Mesenchymal stem cell (in vitro differentiated cells and primary cell): ENCODE measurements around the gene CLASRP.

Experiments
- DNase-seq: peaks from one replicate; pipeline ENCODE4 v3.0.0-alpha.2; 2013
- H2AFZ ChIP-seq: one replicate; pipeline ENCODE4 v1.6.1; 2013; ENCODE audit warnings: low read depth, mild to moderate bottlenecking, control low read depth, inconsistent platforms, low read length, moderate library complexity
- H2AK5ac ChIP-seq: 2 replicates; pipeline ENCODE4 v1.6.1; 2013; ENCODE audit warnings: low read length, moderate library complexity, mild to moderate bottlenecking, inconsistent platforms; ENCODE audit not compliant: severe bottlenecking
- H2BK120ac ChIP-seq: one replicate; pipeline ENCODE4 v1.6.1; 2013; ENCODE audit warnings: low read depth, mild to moderate bottlenecking, inconsistent platforms, low read length, moderate library complexity
- H2BK12ac ChIP-seq, 2 experiments: one replicate each; pipeline ENCODE4 v1.6.1; 2013; ENCODE audit warnings: inconsistent platforms in 2 of 2, low read length in 2 of 2, mild to moderate bottlenecking in 2 of 2, moderate library complexity in 2 of 2, control low read depth in 1 of 2
- H2BK15ac ChIP-seq: one replicate; pipeline ENCODE4 v1.6.1; 2013; ENCODE audit warnings: mild to moderate bottlenecking, low read depth, inconsistent platforms; ENCODE audit not compliant: poor library complexity, severe bottlenecking
- H2BK5ac ChIP-seq: 2 replicates; pipeline ENCODE4 v1.6.1; 2013; ENCODE audit warnings: low read depth, mild to moderate bottlenecking, low read length, control low read depth, inconsistent platforms; ENCODE audit not compliant: poor library complexity, severe bottlenecking
- H3K14ac ChIP-seq, 2 experiments: one replicate each; pipeline ENCODE4 v1.6.1; 2013; ENCODE audit warnings: inconsistent platforms in 2 of 2, low read length in 2 of 2, control low read depth in 1 of 2, mild to moderate bottlenecking in 1 of 2, moderate library complexity in 1 of 2
- H3K18ac ChIP-seq, 2 experiments: one replicate each; pipeline ENCODE4 v1.6.1; 2013; ENCODE audit warnings: inconsistent platforms in 2 of 2, low read length in 2 of 2, control low read depth in 1 of 2, low read depth in 1 of 2, mild to moderate bottlenecking in 1 of 2
- H3K23ac ChIP-seq, 2 experiments: one replicate each; pipeline ENCODE4 v1.6.1; 2013; ENCODE audit warnings: inconsistent platforms in 2 of 2, low read length in 2 of 2, mild to moderate bottlenecking in 2 of 2, moderate library complexity in 2 of 2, control low read depth in 1 of 2
- H3K27ac ChIP-seq: 2 replicates; pipeline ENCODE4 v1.5.1; 2013; ENCODE audit warnings: mild to moderate bottlenecking, moderate library complexity, low read length, control low read depth, inconsistent platforms; ENCODE audit not compliant: poor library complexity, severe bottlenecking
- H3K27me3 ChIP-seq, 2 experiments: 2 replicates each; pipeline versions ENCODE4 v1.6.1 to v1.7.0; 2013; ENCODE audit warnings: low read length in 2 of 2, mild to moderate bottlenecking in 2 of 2, moderate library complexity in 2 of 2, control low read depth in 1 of 2, inconsistent platforms in 1 of 2; ENCODE audit not compliant: control insufficient read depth in 1 of 2, insufficient read depth in 1 of 2
- H3K36me3 ChIP-seq, 2 experiments: 2 replicates each; pipeline versions ENCODE4 v1.6.1 to v1.7.0; 2013; ENCODE audit warnings: low read length in 2 of 2, control low read depth in 1 of 2, inconsistent platforms in 1 of 2, low read depth in 1 of 2, mild to moderate bottlenecking in 1 of 2; ENCODE audit not compliant: insufficient read depth in 2 of 2, control insufficient read depth in 1 of 2
- H3K4ac ChIP-seq, 2 experiments: one replicate each; pipeline ENCODE4 v1.6.1; 2013; ENCODE audit warnings: inconsistent platforms in 2 of 2, low read length in 2 of 2, mild to moderate bottlenecking in 2 of 2, moderate library complexity in 2 of 2, control low read depth in 1 of 2, low read depth in 1 of 2
- H3K4me1 ChIP-seq: 2 replicates; pipeline ENCODE4 v1.6.1; 2013; ENCODE audit warnings: low read depth, low read length, control low read depth; ENCODE audit not compliant: control insufficient read depth, insufficient read depth
- H3K4me2 ChIP-seq: 2 replicates; pipeline ENCODE4 v1.6.1; 2013; ENCODE audit warnings: low read length, mild to moderate bottlenecking, inconsistent platforms; ENCODE audit not compliant: poor library complexity, severe bottlenecking
- H3K4me3 ChIP-seq, 2 experiments: 2 replicates each; pipeline versions ENCODE4 v1.5.1 to v1.7.0; 2013; ENCODE audit warnings: low read length in 2 of 2, mild to moderate bottlenecking in 2 of 2, control low read depth in 1 of 2, low read depth in 1 of 2; ENCODE audit not compliant: insufficient read depth in 1 of 2
- H3K79me1 ChIP-seq: replicated peaks from 2 replicates; pipeline ENCODE4 v1.6.1; 2013; ENCODE audit warnings: mild to moderate bottlenecking, control low read depth, low read length, inconsistent platforms; ENCODE audit not compliant: poor library complexity, severe bottlenecking
- H3K9ac ChIP-seq: 2 replicates; pipeline ENCODE4 v1.7.0; 2013; ENCODE audit warnings: mild to moderate bottlenecking, low read length, moderate library complexity
- H3K9me3 ChIP-seq: 2 replicates; pipeline ENCODE4 v1.7.0; 2013; ENCODE audit warnings: mild to moderate bottlenecking, low read length; ENCODE audit not compliant: control insufficient read depth
- H4K8ac ChIP-seq: one replicate; pipeline ENCODE4 v1.6.1; 2013; ENCODE audit warnings: inconsistent platforms, mild to moderate bottlenecking, low read length, moderate library complexity
- H4K91ac ChIP-seq: one replicate; pipeline ENCODE4 v1.6.1; 2013; ENCODE audit warnings: mild to moderate bottlenecking, low read length, inconsistent platforms
- WGBS: methylation state at CpG from one replicate; pipeline ENCODE4 v1.1.7; 2013; ENCODE audit warnings: mixed read lengths; 5-methylcytosine and 5-hydroxymethylcytosine counted together

CLASRP gene

DNA sequence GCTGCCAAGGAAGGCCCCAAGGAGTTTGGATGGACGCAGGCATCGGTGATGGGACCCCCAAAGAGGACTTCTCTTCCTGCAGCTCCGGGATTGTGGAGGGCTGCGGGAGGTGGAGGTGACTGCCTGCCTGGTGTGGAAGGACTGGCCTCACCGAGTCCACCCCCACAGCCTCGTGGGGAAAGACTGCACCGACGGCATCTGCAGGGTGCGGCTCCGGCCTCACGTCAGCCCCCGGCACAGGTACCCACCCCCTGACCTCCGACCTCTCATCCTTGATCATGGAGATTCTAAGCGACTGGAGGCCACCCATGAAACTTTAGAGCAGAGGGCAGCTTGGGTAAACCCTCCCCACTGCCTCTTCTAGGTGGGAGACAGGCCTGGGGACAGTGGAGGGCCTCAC, 16.9 kb upstream of the CLASRP start:
- Histone ChIP-seq H3K27ac (no peak overlapping the region), H2BK5ac (no peak overlapping the region), H3K4me1 (no peaks in the 10 kb centered on the region), H3K23ac (no peak overlapping the region), H3K4me3 (no peak overlapping the region), H3K4ac (no peak overlapping the region), H3K18ac (no peak overlapping the region), H3K9ac (no peak overlapping the region), H3K9me3 (no peaks in the 10 kb centered on the region), H2BK15ac (no peak overlapping the region), H3K4me2 (no peak overlapping the region), H4K8ac (peak overlapping the region; percentile 60), H3K27me3 (no peaks in the 10 kb centered on the region), H2AK5ac (no peak overlapping the region), H2AFZ (no peak overlapping the region), H3K14ac (no peak overlapping the region), H4K91ac (no peak overlapping the region), H3K36me3 (peaks cover 25 to 31% of the 10 kb centered on the region in 2 experiments), H2BK120ac (no peak overlapping the region), H2BK12ac (no peak overlapping the region), H3K79me1 (no peaks in the 10 kb centered on the region)
- WGBS: 96% methylated on average over 13 of the region's 14 CpGs
- no peak for DNase-seq

DNA sequence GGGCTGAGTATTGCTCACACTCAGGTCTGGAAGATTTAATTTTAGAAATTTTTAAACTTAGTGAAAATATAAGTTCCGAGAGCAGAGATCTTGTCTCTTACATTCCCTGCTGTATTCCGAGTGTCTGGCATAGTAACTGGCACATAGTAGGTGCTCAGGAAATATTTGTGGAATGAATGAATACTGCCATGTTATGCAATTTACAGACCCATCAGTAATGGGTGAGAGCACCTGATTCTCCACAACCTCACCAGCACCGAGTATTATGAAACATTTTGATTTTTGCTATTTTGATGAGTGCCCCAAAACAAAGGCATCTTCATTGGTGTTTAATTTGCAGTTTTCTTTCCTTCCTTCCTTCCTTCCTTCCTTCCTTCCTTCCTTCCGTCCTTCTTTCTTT, 15.8 kb upstream of the CLASRP start:
- Histone ChIP-seq H3K23ac (no peak overlapping the region), H2AK5ac (no peak overlapping the region), H2BK15ac (no peak overlapping the region), H3K9me3 (no peaks in the 10 kb centered on the region), H3K4me1 (no peaks in the 10 kb centered on the region), H3K36me3 (peaks cover 30 to 31% of the 10 kb centered on the region in 2 experiments), H3K79me1 (no peaks in the 10 kb centered on the region), H3K4me3 (no peak overlapping the region), H3K4ac (no peak overlapping the region), H2BK120ac (no peak overlapping the region), H4K8ac (no peak overlapping the region), H3K18ac (no peak overlapping the region), H3K14ac (no peak overlapping the region), H2BK5ac (no peak overlapping the region), H3K9ac (no peak overlapping the region), H4K91ac (no peak overlapping the region), H3K27ac (no peak overlapping the region), H3K4me2 (no peak overlapping the region), H2AFZ (no peak overlapping the region), H3K27me3 (no peaks in the 10 kb centered on the region), H2BK12ac (no peak overlapping the region)
- WGBS: 98% methylated on average over 4 of the region's 4 CpGs
- no peak for DNase-seq

DNA sequence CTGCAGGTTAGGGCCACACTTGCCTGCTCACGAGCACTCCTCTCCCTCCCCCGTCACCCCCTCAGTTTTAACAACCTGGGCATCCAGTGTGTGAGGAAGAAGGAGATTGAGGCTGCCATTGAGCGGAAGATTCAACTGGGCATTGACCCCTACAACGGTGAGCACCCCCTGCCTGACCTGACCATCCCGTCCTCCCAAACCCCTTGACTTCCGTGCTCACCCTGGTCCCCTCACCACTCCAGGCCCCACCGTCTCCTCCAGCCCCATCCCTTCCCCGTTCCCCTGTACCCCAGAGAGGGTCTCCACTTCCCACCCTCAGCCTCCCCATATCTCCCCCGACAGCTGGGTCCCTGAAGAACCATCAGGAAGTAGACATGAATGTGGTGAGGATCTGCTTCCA, 13.6 kb upstream of the CLASRP start:
- H2AFZ ChIP-seq: no peak overlapping the region
- H3K27ac ChIP-seq: no peak overlapping the region
- 98% methylated on average over 6 of the region's 9 CpGs for WGBS
- no peak for DNase-seq
- no peaks in the 10 kb centered on the region for H3K27me3 ChIP-seq
- no peak overlapping the region for H2AK5ac ChIP-seq
- no peak overlapping the region for H4K91ac ChIP-seq
- no peak overlapping the region for H3K9ac ChIP-seq
- no peak overlapping the region for H3K14ac ChIP-seq
- no peaks in the 10 kb centered on the region for H3K9me3 ChIP-seq
- no peak overlapping the region for H2BK15ac ChIP-seq
- H3K36me3 ChIP-seq: peaks cover 35 to 39% of the 10 kb centered on the region in 2 experiments
- no peaks in the 10 kb centered on the region for H3K79me1 ChIP-seq
- H3K4me3 ChIP-seq: no peak overlapping the region
- no peak overlapping the region for H3K23ac ChIP-seq
- H2BK120ac ChIP-seq: no peak overlapping the region
- H3K4ac ChIP-seq: no peak overlapping the region
- no peak overlapping the region for H3K18ac ChIP-seq
- H2BK5ac ChIP-seq: no peak overlapping the region
- H2BK12ac ChIP-seq: no peak overlapping the region
- no peak overlapping the region for H4K8ac ChIP-seq
- H3K4me2 ChIP-seq: no peak overlapping the region
- H3K4me1 ChIP-seq: no peaks in the 10 kb centered on the region

DNA sequence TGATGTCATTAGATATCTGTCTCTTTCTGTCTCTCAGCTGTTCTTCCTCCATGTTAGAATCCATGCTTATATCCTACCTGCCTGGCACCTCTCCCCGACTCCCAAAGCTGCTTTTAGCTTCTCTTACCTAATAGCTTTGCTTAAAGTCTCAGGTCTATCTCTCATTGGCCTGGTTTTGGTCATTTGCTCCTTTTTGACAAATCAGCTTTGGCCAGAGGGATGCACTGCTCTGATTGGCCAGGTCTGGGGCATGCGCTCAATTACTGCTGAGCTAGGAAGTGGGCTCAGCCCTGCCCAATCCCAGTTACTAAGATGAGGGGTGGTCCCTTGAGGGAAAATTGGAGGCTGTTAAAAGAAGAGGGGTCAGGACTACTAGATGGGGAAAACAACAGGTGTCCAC, 11.5 kb upstream of the CLASRP start:
- Histone ChIP-seq H2AK5ac (no peak overlapping the region), H3K9ac (no peak overlapping the region), H2BK120ac (no peak overlapping the region), H3K27me3 (no peaks in the 10 kb centered on the region), H4K91ac (no peak overlapping the region), H2BK12ac (no peak overlapping the region), H3K9me3 (no peaks in the 10 kb centered on the region), H3K27ac (no peak overlapping the region), H3K23ac (no peak overlapping the region), H3K4me2 (no peak overlapping the region), H3K14ac (no peak overlapping the region), H3K4me1 (no peaks in the 10 kb centered on the region), H3K79me1 (no peaks in the 10 kb centered on the region), H3K18ac (no peak overlapping the region), H3K4me3 (no peak overlapping the region), H2BK5ac (no peak overlapping the region), H2AFZ (no peak overlapping the region), H3K4ac (no peak overlapping the region), H3K36me3 (peaks cover 32 to 41% of the 10 kb centered on the region in 2 experiments), H2BK15ac (no peak overlapping the region), H4K8ac (no peak overlapping the region)
- WGBS: 97% methylated on average over 2 of the region's 2 CpGs
- DNase-seq: no peak
